DMS153 treated with DMSO at 0.1 percent for 48 hours (cell line): ENCODE results near the gene PERP.

ENCODE experiments used
- DNase-seq: peaks from one replicate; lab custom pipeline; 2025; ENCODE audit not compliant: unreplicated experiment; lab: John Stamatoyannopoulos, UW

PERP gene

DNA sequence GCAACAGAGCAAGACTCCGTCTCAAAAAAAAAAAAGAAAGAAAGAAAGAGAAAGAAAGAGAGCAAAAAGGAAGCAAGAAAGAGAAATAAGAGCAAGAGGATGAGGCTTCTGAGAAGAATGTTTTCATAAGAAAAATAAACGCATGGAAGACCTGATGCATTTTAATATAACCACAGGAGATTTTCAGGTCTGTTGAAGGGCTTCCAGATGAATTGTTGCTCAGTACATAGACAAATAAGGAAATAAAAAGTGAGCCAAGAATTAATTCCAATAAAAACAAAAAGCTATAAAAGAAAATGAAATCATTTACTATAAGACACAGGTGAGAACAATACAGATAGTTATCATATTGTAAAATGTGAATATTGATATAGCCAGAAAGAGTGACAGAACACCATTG lies 43.5 kb downstream of the PERP start:
- no peak for DNase-seq

DNA sequence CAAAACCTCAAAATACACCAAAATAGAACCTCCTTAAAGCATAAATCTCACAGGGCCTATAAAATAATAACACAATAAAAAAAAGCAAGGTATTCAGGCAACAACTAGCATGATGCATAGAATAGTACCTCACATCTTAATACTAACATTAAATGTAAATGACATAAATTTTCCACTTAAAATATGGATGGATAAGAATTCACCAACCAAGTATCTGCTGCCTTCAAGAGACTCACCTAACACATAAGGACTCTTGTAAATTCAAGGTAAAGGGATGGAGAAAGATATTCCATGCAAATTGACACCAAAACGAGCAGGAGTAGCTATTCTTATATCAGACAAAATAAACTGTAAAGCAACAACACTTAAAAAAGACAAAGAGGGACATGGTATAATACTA lies 52.2 kb downstream of the PERP start:
- no peak for DNase-seq

DNA sequence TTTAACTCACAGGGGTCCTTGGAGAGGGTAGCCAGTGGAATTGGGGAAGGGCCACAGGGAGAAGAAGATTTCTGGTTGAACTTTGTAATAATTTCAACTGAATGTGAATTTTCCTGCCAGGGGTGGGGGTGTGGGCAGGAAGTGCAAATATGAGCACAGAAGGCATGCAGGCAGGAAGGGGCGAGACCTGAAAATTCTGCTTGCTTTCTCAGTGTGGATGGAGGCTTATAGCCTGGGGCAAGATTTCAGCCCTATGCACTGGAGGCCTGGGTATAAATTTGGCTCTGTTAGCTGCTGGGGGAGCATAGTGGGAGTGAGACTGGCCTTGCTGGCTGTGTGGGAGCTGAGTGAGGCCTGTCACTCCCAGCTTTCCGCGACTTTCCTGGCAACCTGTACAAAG lies 54.4 kb downstream of the PERP start:
- DNase-seq: no peak

DNA sequence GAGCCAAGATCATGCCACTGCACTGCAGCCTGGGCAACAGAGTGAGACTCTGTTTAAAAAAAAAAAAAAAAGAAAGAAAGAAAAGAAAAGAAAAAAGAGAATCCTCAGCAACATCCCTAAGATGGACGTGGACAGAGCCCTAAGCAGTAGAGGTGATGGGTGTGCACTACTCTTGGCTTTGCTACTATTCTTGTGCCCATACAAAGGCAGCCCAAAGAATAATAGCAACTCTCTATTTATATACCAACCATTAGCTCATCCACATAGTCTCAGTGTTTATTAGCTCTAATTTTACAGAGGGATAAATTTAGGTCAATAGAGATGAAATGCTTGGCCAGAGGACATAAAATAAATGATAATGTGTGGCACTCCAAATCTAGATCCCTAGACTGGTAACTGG lies 62.2 kb downstream of the PERP start:
- DNase-seq: no peak

DNA sequence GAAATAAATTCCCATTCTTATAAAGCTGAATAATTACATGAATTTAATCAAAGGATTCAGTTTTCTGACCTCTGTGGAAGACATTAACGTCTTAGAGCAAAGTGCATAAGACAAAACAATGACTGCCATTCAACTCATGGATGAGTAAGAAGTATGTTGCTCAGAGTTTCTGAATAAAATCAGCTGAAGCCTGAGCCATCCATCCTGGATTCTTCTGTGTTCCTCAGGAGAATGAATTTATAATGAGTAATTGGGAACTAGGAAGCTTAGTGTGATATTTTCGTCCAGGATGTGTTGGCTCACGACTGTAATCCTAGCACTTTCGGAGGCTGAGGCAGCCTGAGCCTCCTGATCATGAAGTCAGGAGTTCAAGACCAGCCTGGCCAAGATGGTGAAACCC lies 62.8 kb downstream of the PERP start:
- DNase-seq: no peak
